Right kidney (tissue), 1 donor: ENCODE data around the gene CLK2.
"Not testable (repeated sequence)": the region's sequence is repeated elsewhere in the genome, so short reads cannot be mapped to it uniquely, and the experiment has no call there.

Experiments
- DNase-seq: peaks from one replicate; pipeline ENCODE4 v3.0.0-alpha.2; 2016

Gene CLK2

GRCh38 chr1:155242805-155243358 lies 30.4 kb downstream of the CLK2 start:
- DNase-seq: no peak

- no peak for DNase-seq
Observed at GRCh38 chr1:155241841-155242264, 31.5 kb downstream of the CLK2 start.

- DNase-seq: peak; percentile 65
Observed at GRCh38 chr1:155241069-155241679, 32.1 kb downstream of the CLK2 start.

DNA sequence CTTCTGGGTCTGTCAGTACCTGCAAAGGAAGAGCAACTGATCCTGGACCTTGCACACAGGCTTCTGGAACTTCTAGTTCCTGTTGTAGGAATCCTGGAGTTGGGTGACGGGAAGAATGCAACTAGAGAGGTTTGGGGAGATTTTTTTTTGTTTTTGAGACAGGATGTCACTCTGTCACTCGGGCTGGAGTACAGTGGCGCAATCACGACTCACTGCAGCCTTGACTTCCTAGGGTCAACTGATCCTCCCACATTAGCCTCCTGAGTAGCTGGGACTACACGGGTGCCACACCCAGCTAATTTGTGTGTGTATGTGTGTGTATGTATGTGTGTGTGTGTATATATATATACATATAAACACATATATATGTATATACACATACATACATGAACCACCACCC lies 36.9 kb downstream of the CLK2 start:
- no peak for DNase-seq

DNA sequence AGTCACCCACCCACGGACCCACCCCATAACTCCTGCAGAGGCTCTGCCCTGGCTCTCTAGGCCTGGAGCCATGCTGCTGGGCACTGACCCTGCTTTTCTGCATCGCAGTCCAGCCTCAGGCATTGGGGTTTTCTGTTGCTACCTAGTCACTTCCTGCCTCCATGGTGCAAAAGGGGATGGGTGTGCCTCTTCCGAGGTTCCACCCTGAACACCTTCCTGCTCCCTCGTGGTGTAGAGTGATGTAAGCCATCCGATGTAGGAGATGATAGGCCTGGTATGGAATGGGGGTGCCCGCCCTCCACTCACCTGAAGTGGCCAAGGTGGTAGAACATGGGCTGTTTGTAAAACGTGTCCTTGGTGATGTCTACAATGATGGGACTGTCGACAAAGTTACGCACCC lies 37.9 kb downstream of the CLK2 start:
- not testable (repeated sequence) for DNase-seq

DNA sequence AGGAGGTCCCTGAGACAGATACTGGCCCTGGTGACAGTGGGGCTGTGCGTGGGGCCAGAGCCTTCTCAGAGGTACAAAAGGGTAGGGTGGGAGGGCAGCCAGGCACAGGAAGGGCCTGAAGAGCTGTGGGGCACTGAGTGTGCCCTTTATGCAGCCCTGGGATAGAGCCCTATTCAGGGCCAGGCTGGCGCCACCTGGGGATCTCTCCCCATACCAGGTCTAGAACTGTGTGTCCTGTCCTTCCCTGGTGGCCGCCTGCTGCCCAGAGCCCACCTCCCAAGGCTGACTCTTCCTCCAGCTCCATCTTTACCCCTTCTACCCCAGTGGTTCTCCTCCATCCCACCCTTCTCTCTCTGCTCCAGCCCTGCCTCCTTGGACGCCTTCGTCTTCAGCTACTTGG lies 39.8 kb downstream of the CLK2 start:
- DNase-seq: not testable (repeated sequence)

- DNase-seq: not testable (repeated sequence)
Observed at GRCh38 chr1:155232001-155232978, 41.0 kb downstream of the CLK2 start.

DNA sequence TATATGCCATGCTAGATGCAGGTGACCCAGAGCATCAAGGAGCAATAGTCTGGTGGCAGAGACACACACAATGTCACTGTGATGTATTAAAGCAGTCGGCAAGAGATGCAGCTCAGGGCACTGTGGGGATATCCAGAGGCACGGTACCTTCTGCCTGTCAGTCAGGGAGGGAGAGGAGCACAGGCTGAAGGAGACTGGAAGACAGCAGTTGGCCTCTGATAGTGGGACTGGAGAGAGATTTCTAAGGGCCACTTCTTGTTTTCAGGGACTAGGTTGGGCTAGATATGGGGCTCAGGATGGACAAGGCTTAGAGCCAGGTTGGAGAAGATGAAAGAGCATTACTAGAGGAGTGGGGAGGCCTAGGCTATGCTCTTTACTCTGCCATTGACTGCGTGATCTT lies 42.0 kb downstream of the CLK2 start:
- not testable (repeated sequence) for DNase-seq

DNA sequence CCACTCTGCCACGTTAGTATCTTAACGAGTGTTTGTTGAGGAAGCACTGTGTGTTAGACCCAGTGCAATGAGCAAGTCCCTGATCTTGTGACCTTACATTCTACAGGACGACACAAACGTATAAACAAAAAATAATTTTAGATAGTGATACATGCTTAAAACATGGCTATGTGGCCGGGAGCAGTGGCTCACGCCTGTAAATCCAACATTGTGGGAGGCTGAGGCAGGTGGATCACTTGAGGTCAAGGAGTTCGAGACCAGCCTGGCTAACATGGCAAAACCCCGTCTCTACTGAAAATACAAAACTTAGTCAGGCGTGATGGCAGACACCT lies 45.2 kb downstream of the CLK2 start:
- DNase-seq: no peak

GRCh38 chr1:155227261-155228095 lies 45.8 kb downstream of the CLK2 start:
- peak; percentile 96 for DNase-seq

- no peak for DNase-seq
Observed at GRCh38 chr1:155226910-155227260, 46.4 kb downstream of the CLK2 start.

DNA sequence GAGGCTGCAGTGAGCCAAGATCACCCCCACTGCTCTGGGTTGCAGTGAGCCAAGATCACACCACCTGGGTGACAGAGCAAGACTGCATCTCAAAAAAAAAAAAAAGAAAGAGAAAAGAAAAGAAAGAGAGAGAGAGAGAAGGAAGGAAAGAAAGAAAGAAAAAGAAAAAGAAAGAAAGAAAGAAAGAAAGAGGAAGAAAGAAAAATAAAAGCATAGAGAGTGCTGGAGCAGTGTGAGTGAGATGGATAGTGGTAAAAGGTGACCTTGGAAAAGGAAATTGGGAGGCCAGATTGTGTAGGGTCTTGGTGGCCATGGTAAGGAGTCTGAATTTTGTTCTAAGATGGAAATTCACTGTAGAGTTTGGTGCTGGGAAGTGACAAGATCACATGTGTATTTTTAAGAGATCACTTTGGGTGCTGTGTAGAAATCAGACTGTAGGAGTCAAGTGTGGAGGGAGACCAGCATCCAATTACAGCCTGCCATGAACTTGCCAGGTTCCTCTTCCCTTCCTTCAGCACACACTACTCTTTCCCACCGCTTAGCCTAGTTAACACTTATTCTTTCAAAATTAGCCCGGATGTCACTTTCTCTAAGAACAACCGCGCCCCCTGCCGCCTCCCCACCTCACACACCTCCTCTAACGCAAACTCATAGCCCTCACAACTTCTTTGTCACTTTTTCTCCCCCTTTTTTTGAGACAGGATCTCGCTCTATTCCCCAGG lies 47.0 kb downstream of the CLK2 start:
- peak; percentile 79 for DNase-seq

GRCh38 chr1:155225404-155225759 lies 47.9 kb downstream of the CLK2 start:
- not testable (repeated sequence) for DNase-seq

DNA sequence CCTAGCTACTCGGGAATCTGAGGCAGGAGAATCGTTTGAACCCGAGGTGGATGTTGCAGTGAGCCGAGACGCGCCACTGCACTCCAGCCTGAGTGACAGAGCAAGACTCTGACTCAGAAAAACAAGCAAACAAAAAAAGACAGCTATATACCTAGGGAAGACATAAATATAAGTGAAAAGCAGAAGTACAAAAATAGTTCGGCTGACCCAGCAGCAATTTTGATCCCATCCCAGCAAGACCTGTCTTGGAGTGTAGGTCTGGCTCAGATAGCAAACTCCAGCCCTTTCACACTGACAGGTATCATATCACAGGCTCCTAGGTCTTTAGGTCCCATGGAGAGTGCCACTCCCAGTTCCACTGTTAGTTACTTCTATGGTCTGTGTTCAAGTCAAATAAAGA lies 50.3 kb downstream of the CLK2 start:
- no peak for DNase-seq

DNA sequence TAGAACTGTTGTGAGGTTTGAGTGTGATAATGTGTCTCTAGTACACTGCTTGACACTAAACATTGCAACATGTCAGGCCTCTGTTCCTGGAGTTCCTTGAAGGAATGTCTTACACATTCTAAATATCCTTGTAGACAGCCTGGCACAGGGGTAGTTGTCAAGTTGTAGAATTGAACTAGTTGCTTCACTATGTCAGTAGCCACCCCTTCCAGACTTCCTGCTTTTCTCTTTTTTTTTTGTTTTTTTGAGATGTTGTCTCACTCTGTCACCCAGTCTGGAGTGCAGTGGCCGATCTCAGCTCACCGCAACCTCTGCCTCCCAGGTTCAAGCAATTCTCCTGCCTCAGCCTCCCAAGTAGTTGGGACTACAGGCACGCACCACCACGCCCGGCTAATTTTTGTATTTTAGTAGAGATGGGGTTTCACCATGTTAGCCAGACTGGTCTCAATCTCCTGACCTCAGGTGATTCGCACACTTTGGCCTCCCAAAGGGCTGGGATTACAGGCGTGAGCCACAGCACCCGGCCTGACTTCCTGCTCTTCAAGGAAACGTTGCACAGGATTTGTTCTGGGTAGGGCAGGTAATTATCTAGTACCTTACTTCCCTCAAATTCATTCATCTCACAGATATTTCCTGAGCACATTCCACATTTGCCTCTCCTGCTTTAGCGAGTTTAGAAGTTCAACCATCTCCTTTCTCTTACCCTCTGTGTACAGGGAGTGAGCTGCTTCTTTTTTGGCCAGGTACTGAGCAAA lies 52.9 kb downstream of the CLK2 start:
- not testable (repeated sequence) for DNase-seq

DNA sequence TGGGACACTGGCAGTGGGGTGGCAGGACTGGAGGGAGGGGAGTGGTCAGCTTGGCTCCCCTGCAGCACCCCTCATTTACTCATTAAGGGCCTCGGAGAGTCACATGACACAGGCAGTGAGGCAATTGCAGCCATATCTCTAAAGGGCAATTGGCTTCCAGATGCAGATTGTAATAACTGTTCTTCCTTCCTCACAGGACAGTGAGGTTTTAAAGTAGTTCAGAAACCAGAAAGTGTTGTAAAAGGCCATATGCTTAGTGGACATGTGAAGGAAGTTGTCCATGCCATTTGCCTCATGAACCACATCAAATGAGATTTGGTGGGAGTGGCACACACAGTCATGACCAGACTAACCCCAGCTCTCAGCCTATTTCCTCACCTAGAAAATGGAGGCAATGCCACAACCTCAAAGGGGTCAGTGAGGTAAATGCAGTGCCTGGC lies 53.7 kb downstream of the CLK2 start:
- DNase-seq: no peak

DNA sequence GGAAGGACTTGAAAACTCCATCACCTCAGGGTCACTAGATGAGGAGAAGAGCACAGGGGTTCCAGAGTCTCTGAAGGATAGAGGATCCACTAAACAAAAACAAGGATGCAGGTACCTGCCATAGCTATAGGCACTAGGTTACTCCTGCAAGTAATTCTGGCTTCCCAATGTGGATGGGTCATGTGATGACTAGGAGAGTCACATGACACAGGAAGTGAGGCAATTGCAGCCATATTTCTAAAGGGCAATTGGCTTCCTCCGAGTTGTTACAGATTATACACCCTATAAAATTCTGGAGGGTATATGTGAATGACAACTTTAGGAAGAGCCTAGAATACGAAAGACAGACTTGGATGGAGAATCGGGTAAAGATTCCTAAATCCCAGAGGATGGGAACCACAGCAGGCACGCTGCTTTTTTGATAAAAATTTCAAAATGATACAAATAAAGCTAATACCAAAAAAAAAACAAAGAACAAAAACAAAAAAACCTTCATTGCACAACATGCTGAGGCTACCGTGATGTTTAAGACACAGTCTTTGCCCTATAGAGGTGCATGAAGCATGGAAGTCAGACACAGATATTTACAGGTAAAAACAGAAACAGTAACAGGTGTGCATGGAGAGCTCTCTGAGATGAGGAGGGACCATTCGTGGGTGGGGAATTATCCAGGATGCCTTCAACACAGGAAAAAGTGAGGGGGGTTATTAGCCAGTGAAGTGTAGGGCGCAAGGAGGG lies 54.3 kb downstream of the CLK2 start:
- DNase-seq: peak; percentile 67

- not testable (repeated sequence) for DNase-seq
Observed at GRCh38 chr1:155214702-155215101, 58.6 kb downstream of the CLK2 start.
